ENCODE data around the gene ZNF213. TPM values are rescaled to one million over a fixed set of nuclear protein-coding genes. Genes with fewer than 3 reads are reported as not detected.

The ZNF213 gene
- total RNA-seq, 4 donors from 2014 or later, result 0.77 to 101 (median 11.1) TPM

DNA sequence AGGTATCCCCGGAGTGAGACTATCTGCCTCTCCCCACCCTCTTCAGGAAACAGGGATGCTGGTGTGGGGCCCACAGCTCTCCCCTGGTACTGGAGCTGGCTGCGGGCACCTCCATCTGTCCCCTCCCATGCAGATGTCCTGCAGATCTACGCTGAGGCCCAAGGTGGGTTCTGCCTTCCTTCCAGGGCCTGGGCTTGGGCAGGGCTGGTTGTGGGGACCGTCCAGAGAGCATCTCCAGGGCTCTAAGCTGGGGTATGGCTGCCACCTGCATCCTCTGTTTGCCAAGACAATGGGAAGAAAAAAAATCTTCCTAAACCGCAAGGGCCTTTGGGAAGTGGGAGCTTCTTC, 12.9 kb downstream of the ZNF213 start:
- no peak for DNase-seq
- TF ChIP-seq, protein P1, sequence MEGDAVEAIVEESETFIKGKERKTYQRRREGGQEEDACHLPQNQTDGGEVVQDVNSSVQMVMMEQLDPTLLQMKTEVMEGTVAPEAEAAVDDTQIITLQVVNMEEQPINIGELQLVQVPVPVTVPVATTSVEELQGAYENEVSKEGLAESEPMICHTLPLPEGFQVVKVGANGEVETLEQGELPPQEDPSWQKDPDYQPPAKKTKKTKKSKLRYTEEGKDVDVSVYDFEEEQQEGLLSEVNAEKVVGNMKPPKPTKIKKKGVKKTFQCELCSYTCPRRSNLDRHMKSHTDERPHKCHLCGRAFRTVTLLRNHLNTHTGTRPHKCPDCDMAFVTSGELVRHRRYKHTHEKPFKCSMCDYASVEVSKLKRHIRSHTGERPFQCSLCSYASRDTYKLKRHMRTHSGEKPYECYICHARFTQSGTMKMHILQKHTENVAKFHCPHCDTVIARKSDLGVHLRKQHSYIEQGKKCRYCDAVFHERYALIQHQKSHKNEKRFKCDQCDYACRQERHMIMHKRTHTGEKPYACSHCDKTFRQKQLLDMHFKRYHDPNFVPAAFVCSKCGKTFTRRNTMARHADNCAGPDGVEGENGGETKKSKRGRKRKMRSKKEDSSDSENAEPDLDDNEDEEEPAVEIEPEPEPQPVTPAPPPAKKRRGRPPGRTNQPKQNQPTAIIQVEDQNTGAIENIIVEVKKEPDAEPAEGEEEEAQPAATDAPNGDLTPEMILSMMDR (IDR thresholded peaks at IDR 0.05), result no peak
- no peak for TF ChIP-seq POLR2A (IDR thresholded peaks at IDR 0.05)
- Histone ChIP-seq H3K27me3 (no peaks in the 10 kb centered on the region), H3K4me1 (peaks cover 0 to 11% of the 10 kb centered on the region in 2 donors), H3K27ac (no peak overlapping the region), H3K9me3 (no peaks in the 10 kb centered on the region), H3K4me3 (no peak overlapping the region), H3K36me3 (no peaks in the 10 kb centered on the region)
- intact Hi-C loops (cut with DNase I; ENCODE audit: low total_unique reads), result no loop called here

DNA sequence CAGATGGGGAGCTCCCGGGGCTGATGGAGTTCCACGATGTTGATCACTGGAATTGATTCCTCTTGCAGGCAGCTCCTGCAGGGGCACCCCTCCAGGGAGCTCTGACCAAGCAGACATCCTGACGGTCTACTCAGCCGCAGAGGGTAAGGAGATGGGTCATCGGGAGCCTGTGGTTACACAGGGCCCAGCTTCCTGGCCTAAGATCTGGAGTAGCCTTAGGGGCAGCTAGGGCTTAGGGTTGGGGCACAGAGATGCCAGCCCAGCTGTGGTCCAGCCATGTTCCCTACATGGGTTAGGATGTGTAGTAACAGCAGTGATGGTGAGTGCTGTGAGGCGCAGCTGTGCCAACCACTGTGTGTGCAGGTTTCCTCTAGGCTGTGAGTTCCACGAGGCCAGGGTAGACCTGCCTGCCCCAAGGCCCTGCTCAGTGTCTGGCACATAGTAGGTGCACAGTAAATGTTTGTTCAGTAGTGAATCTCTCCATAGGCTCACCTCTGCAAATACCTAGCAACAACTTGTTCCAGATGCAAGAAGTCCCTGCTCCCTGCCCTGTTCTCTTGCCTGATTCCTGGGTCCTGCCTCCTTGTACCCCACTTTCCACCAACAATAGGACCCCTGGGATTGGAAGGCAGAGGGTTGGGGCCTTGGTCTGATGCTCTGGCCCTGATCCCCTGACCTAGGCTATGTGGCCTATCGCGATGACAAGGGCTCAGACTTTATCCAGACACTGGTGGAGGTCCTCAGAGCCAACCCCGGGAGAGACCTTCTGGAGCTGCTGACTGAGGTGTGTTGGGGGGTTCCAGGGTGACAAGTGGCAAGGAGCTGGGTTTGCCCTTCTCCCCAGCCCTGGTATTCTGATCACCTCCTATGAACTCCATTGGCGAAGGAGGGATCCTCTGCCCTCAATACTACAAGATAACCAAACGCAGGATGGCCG, 13.7 kb downstream of the ZNF213 start:
- TF ChIP-seq POLR2A (IDR thresholded peaks at IDR 0.05), result no peak
- TF ChIP-seq, protein P1 (IDR thresholded peaks at IDR 0.05), result no peak
- H3K36me3 ChIP-seq, result no peaks in the 10 kb centered on the region
- H3K9me3 ChIP-seq, result no peaks in the 10 kb centered on the region
- no peaks in the 10 kb centered on the region for H3K27me3 ChIP-seq
- no peak overlapping the region for H3K27ac ChIP-seq
- DNase-seq, result no peak
- H3K4me1 ChIP-seq, result peaks cover 0 to 11% of the 10 kb centered on the region in 2 donors
- no peak overlapping the region for H3K4me3 ChIP-seq
- intact Hi-C loops (cut with DNase I; ENCODE audit: low total_unique reads), result no loop called here

DNA sequence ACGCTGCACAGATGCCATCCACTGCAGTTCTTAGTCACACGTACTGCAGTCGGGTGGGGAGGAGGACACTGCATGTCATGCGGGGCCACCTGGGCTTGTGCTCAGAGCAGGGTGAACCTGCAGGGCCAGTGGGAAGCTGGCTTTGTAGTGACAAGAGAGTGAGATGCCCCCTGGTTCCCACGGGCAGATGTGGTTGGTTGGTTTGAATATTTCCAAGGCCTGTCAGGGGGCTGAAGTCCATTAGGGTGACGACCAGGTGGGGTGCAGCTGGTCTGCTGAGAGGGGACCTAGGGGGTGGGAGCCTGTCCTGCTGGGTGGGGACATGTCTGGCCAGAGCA, 14.3 kb downstream of the ZNF213 start:
- peaks cover 0 to 11% of the 10 kb centered on the region in 2 donors for H3K4me1 ChIP-seq
- H3K27ac ChIP-seq, result peak overlapping the region in 1 of 2 donors; percentile 82
- no peaks in the 10 kb centered on the region for H3K9me3 ChIP-seq
- intact Hi-C loops (cut with DNase I; ENCODE audit: low total_unique reads), result no loop called here
- no peaks in the 10 kb centered on the region for H3K27me3 ChIP-seq
- H3K4me3 ChIP-seq, result no peak overlapping the region
- H3K36me3 ChIP-seq, result no peaks in the 10 kb centered on the region
- DNase-seq, result no peak
- TF ChIP-seq, protein P1 (IDR thresholded peaks at IDR 0.05), result no peak
- no peak for TF ChIP-seq POLR2A (IDR thresholded peaks at IDR 0.05)

DNA sequence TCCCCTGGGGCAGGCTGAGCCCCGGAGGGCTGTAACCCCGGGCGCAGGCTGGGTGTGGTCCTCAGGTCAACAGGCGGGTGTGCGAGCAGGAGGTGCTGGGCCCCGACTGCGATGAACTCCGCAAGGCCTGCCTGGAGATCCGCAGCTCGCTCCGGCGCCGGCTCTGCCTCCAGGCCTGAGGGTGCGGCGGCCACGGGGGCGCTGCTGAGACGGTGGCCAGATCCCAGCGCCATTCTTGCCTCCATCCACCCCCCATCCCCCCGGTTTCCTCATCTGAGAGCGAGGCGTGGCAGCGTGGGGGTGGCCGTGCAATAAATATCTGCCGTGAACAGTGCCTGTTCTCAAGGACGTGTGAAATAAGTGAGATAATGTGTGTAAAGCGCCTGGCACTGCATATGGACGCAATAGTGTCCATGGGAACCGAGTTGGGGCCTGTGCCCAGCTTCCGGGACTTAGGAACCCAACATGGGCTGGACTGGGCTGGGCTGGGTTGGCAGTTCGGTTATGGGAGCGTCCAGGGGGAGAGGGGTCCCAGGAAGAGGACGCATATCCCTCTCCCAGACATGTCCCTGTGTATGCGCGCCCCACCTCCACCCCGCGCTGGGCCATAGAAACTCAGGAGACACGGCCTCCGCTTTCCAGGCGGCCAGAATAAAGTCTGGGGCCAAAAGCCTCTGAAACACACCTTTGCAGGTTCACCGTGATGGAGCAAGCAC, 15.0 kb downstream of the ZNF213 start:
- DNase-seq, result peak; percentile 60
- intact Hi-C loops (cut with DNase I; ENCODE audit: low total_unique reads), result no loop called here

More for the DNA sequence above, 15.0 kb downstream of the ZNF213 start:
- Histone ChIP-seq H3K27me3 (no peaks in the 10 kb centered on the region), H3K9me3 (no peaks in the 10 kb centered on the region), H3K27ac (peak overlapping the region; percentile 82 to 87), H3K4me1 (peaks cover 0 to 11% of the 10 kb centered on the region in 2 donors), H3K4me3 (peak overlapping the region; percentile 64 to 81), H3K36me3 (no peaks in the 10 kb centered on the region)
- TF ChIP-seq, protein P1 (IDR thresholded peaks at IDR 0.05), result peak in 2 of 4 experiments; percentile 19 to 44
- no peak for TF ChIP-seq POLR2A (IDR thresholded peaks at IDR 0.05)
